Astrocyte of the cerebellum (primary cell): ENCODE measurements around the gene DPF1.

Experiments used
- DNase-seq: peaks from one replicate; pipeline ENCODE4 v3.0.0-alpha.2; 2011; ENCODE audit warnings: low read depth
- H3K4me3 ChIP-seq: 2 replicates; pipeline ENCODE4 v1.5.1; 2011; ENCODE audit warnings: mild to moderate bottlenecking, low read depth, low read length, moderate library complexity
- in situ Hi-C: cut with HindIII; loops from 2 replicates; pipeline ENCODE4 v1.10.0; 2017; ENCODE audit warnings: low sequenced_read_pairs
- TF ChIP-seq, protein P1 (sequence below): IDR thresholded peaks from 2 replicates; pipeline ENCODE4 v1.5.1; 2012; ENCODE audit warnings: low read length, low read depth, moderate library complexity, mild to moderate bottlenecking; ENCODE audit errors: missing control alignments

The DPF1 gene

DNA sequence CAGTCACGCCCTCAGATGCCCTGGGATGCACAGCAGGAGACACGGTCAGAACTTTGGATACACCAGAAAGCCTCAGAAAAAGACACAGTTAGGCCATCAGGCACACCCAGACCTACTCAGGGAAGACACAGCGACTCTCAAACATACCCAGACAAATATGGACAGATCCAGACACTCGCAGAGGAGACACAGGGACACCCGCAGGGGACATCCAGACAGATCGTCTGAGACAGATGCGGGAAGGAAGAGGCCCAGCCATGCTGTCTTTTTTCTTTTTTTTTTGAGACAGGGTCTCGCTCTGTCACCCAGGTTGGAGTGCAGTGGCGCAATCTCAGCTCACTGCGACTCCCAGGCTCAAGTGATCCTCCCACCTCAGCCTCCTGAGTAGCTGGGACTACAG, 4.8 kb downstream of the DPF1 start:
- TF ChIP-seq, protein P1, sequence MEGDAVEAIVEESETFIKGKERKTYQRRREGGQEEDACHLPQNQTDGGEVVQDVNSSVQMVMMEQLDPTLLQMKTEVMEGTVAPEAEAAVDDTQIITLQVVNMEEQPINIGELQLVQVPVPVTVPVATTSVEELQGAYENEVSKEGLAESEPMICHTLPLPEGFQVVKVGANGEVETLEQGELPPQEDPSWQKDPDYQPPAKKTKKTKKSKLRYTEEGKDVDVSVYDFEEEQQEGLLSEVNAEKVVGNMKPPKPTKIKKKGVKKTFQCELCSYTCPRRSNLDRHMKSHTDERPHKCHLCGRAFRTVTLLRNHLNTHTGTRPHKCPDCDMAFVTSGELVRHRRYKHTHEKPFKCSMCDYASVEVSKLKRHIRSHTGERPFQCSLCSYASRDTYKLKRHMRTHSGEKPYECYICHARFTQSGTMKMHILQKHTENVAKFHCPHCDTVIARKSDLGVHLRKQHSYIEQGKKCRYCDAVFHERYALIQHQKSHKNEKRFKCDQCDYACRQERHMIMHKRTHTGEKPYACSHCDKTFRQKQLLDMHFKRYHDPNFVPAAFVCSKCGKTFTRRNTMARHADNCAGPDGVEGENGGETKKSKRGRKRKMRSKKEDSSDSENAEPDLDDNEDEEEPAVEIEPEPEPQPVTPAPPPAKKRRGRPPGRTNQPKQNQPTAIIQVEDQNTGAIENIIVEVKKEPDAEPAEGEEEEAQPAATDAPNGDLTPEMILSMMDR: no peak
- in situ Hi-C loops: loop anchor here (5.0 kb wide), 1 partner anchor 77 kb away; no protein-coding TSS in a partner anchor
- no peak for DNase-seq
- H3K4me3 ChIP-seq: no peak overlapping the region

DNA sequence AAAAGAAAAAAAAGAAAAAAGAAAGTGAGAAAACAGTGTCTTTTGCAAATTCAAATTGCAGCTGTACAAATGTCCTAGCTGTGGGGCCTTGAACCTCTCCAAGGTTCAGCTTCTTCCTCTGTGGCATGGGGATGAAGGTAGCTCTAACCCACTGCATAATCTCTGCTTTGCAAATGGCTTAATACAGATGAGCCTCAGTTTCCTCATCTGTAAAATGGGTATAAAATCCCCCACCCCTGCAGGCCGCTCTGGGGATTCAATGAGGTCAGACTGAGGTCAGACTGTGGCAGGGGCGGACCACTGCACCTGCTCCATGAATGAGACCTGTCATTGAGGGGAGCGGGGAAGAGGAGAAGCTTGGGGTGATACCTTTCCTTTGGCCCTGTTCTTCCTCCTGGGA, 5.8 kb downstream of the DPF1 start:
- no peak for DNase-seq
- TF ChIP-seq, protein P1: no peak
- H3K4me3 ChIP-seq: no peak overlapping the region
- in situ Hi-C loops: loop anchor here (5.0 kb wide), 1 partner anchor 76 kb away; no protein-coding TSS in a partner anchor

DNA sequence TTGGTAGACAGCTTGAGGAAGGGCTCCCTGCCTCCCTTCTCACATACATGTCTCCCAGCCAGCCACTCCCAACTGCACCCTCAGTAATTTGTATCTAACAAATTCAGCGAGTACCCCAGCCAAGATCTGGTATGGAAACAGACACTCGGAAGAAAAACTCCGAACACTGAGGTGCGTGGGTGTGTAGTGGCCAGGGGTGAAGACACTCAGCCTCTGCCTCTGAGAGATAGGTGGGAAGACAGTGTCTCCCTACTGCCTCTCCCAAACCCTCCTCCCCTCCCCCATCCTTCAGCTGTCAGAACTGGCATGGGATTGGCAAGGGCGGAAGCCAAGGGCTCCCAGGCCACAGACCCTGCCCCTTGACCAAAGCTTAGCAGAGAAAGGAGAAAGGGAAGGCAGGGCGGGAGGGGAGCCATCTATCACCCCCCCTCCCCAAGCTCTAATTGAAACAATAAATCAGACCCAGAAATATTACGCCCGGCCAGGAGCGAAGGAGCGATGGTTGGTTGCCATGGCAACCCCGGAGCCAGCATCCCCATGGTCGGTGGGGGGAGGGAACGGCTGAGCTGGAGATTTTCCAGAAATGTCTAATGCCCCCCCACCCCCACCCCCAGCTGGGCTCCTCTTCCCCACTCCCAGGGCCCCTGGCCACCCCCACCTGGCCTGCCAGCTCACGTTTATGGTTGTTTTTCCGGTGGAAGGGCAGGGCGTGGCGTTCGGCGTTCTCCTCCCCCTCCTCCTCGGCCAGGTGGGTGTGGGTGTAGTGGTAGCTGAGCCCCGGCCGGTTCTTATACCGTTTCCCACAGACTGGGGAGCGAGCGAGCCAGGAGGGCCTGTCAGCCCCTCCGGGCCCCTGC, 7.0 kb downstream of the DPF1 start:
- in situ Hi-C loops: loop anchor here (5.0 kb wide), 1 partner anchor 75 kb away; no protein-coding TSS in a partner anchor
- TF ChIP-seq, protein P1: no peak
- H3K4me3 ChIP-seq: no peak overlapping the region
- DNase-seq: no peak

DNA sequence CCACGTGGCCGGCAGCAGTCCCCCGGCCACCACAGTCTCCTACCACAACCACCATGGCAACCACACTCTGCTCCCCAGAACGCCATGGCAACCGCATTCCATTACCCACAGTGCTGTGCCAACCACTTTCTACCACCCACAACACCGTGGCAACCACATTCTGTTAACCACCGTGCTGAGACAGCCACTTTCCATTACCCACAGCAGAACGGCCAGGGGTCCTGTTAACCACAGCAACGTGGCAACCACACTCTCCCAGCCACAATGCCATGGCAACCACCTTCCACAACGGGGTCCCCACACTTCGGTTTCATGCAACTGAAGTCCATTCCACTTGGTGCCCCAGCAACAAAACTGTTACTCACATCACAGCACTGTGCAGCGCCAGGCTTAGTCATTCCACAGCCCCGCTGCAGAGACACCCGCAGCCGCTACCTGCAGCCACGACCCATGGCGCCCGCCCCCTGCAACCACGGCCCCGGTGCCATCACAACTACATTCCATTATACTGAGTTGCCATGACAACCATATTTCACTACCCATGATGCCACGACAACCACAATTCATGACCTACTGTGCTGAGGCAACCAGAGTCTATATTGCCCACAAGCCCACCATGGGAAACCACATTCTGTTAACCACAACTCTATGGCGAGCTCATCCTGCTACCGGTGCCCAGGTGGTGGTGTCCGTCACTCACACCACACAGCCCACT, 10.0 kb downstream of the DPF1 start:
- TF ChIP-seq, protein P1: no peak
- DNase-seq: peak; percentile 93
- in situ Hi-C loops: no loop called here
- H3K4me3 ChIP-seq: no peak overlapping the region

DNA sequence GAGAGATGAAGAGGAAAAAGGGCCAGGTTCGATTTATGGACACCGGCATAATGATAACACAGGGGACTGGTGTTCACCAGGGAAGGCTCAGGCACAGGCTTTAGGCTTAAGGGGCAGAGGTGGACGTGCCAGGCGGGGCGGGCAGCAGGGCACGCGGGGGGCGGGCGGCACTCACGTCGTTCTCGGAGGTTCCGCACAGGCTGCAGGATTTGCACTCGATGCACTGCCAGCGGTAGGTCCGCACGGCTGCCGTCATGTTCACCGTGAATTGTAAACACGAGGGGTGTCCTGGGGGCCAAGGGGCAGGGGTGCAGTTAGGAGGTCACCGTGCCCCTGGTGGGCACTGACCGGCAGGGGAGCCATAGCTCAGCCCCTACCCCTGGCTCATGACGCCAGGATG, 10.6 kb downstream of the DPF1 start:
- DNase-seq: no peak
- in situ Hi-C loops: no loop called here
- H3K4me3 ChIP-seq: no peak overlapping the region
- TF ChIP-seq, protein P1: no peak

DNA sequence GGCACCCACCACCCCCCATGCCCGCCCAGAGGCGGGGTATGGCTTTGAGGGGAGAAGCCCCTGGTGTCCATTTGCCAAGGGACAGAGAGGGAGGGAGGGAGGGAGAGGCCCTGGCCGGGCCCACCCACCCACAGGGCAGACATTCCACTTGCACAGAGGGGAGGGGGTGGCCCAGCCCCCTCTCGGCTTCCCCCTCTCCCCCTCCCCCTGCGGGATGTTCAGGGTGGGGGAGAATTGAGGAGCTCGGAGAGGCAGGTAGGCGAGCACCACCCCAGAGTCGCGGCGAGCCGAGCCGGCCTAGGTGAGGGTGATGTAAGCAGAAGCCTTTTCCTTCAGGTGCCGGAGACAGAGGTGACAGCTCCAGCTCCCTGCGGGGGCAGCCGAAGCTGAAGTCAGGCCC, 12.3 kb downstream of the DPF1 start:
- H3K4me3 ChIP-seq: no peak overlapping the region
- in situ Hi-C loops: no loop called here
- TF ChIP-seq, protein P1: no peak
- DNase-seq: no peak
